BLaER1 treated with 17β-estradiol and CSF1 and Interleukin-3, amounts not matched to agents 10 nM and 100 nM (cell line): ENCODE measurements around the gene CERS6.

Experiments used
- H3K27ac ChIP-seq, 11 experiments: shearing (Covaris generic); formaldehyde crosslinking; 2 replicates each; pipeline ENCODE4 v1.8.1; 2022
- H3K27me3 ChIP-seq, 11 experiments: shearing (Covaris generic); formaldehyde crosslinking; 2 replicates each; pipeline ENCODE4 v1.8.1; 2022
- H3K36me3 ChIP-seq, 11 experiments: shearing (Covaris generic); formaldehyde crosslinking; 2 replicates each; pipeline ENCODE4 v1.8.1; 2022
- H3K4me1 ChIP-seq, 10 experiments: shearing (Covaris generic); formaldehyde crosslinking; 2 replicates each; pipeline ENCODE4 v1.8.1; 2022
- H3K4me2 ChIP-seq, 11 experiments: shearing (Covaris generic); formaldehyde crosslinking; 2 replicates each; pipeline ENCODE4 v1.8.1; 2022
- H3K4me3 ChIP-seq, 10 experiments: shearing (Covaris generic); formaldehyde crosslinking; 2 replicates each; pipeline ENCODE4 v1.8.1; 2022
- H3K9ac ChIP-seq, 11 experiments: shearing (Covaris generic); formaldehyde crosslinking; 2 replicates each; pipeline ENCODE4 v1.8.1; 2022
- H3K9me3 ChIP-seq, 11 experiments: shearing (Covaris generic); formaldehyde crosslinking; replicated peaks in 1 of 11; 2 replicates each; pipeline ENCODE4 v1.8.1; 2022
- H4K20me1 ChIP-seq, 11 experiments: shearing (Covaris generic); formaldehyde crosslinking; 2 replicates each; pipeline ENCODE4 v1.8.1; 2022
- Cebpa-rat ChIP-seq, 11 experiments: shearing (Covaris generic); IDR thresholded peaks; 2 replicates each; pipeline ENCODE4 v1.8.1; 2022

CERS6 gene

GRCh38 chr2:168809537-168809936 is 353.5 kb downstream of the CERS6 start:
- Histone ChIP-seq H3K4me2 (no peak overlapping the region), H3K27ac (no peak overlapping the region), H3K4me1 (peaks cover 0 to 6% (median 0%) of the 10 kb centered on the region in 10 experiments; a peak in 1 of 20 replicates), H3K36me3 (no peaks in the 10 kb centered on the region), H3K27me3 (no peaks in the 10 kb centered on the region), H3K9me3 (peaks cover 0 to 4% (median 0%) of the 10 kb centered on the region in 11 experiments; a peak in 1 of 22 replicates), H4K20me1 (no peaks in the 10 kb centered on the region), H3K4me3 (no peak overlapping the region), H3K9ac (no peak overlapping the region)
- TF ChIP-seq Cebpa-rat (IDR thresholded peaks at IDR 0.05) = no peak

- no peak overlapping the region for H3K4me3 ChIP-seq
- H3K36me3 ChIP-seq = no peaks in the 10 kb centered on the region
- H3K27me3 ChIP-seq = no peaks in the 10 kb centered on the region
- no peak for TF ChIP-seq Cebpa-rat (IDR thresholded peaks at IDR 0.05)
- H3K9me3 ChIP-seq = peaks cover 0 to 4% (median 0%) of the 10 kb centered on the region in 11 experiments; a peak in 1 of 22 replicates
- H3K4me2 ChIP-seq = no peak overlapping the region
- H3K27ac ChIP-seq = no peak overlapping the region
- no peak overlapping the region for H3K9ac ChIP-seq
- no peaks in the 10 kb centered on the region for H4K20me1 ChIP-seq
- H3K4me1 ChIP-seq = peaks cover 0 to 6% (median 0%) of the 10 kb centered on the region in 10 experiments; a peak in 1 of 20 replicates
Observed at GRCh38 chr2:168810235-168810634, 354.2 kb downstream of the CERS6 start.

- Histone ChIP-seq H3K9ac (no peak overlapping the region), H3K4me1 (no peaks in the 10 kb centered on the region), H3K27ac (no peak overlapping the region), H4K20me1 (no peaks in the 10 kb centered on the region), H3K27me3 (no peaks in the 10 kb centered on the region), H3K4me2 (no peak overlapping the region), H3K4me3 (no peak overlapping the region), H3K36me3 (no peaks in the 10 kb centered on the region), H3K9me3 (no peaks in the 10 kb centered on the region)
- no peak for TF ChIP-seq Cebpa-rat (IDR thresholded peaks at IDR 0.05)
Observed at GRCh38 chr2:168811696-168812095, 355.6 kb downstream of the CERS6 start.

- Histone ChIP-seq H3K4me3 (no peak overlapping the region), H3K36me3 (no peaks in the 10 kb centered on the region), H3K4me2 (no peak overlapping the region), H3K4me1 (peaks cover 0 to 6% (median 0%) of the 10 kb centered on the region in 10 experiments; a peak in 1 of 20 replicates), H3K27me3 (no peaks in the 10 kb centered on the region), H3K27ac (no peak overlapping the region), H4K20me1 (no peaks in the 10 kb centered on the region), H3K9ac (no peak overlapping the region), H3K9me3 (no peaks in the 10 kb centered on the region)
- no peak for TF ChIP-seq Cebpa-rat (IDR thresholded peaks at IDR 0.05)
Observed at GRCh38 chr2:168814046-168814445, 358.0 kb downstream of the CERS6 start.

GRCh38 chr2:168814939-168815907 is 359.2 kb downstream of the CERS6 start:
- no peaks in the 10 kb centered on the region for H3K27me3 ChIP-seq
- no peak overlapping the region for H3K9ac ChIP-seq
- H3K4me3 ChIP-seq = no peak overlapping the region
- H3K4me2 ChIP-seq = no peak overlapping the region
- no peaks in the 10 kb centered on the region for H4K20me1 ChIP-seq
- no peak for TF ChIP-seq Cebpa-rat (IDR thresholded peaks at IDR 0.05)
- no peak overlapping the region for H3K27ac ChIP-seq
- no peaks in the 10 kb centered on the region for H3K36me3 ChIP-seq
- H3K9me3 ChIP-seq = no peaks in the 10 kb centered on the region
- H3K4me1 ChIP-seq = peaks cover 0 to 6% (median 0%) of the 10 kb centered on the region in 10 experiments; a peak in 1 of 20 replicates

GRCh38 chr2:168816369-168816768 is 360.3 kb downstream of the CERS6 start:
- Histone ChIP-seq H3K4me3 (no peak overlapping the region), H3K4me1 (peaks cover 0 to 6% (median 0%) of the 10 kb centered on the region in 10 experiments; a peak in 1 of 20 replicates), H3K9ac (no peak overlapping the region), H3K36me3 (no peaks in the 10 kb centered on the region), H4K20me1 (no peaks in the 10 kb centered on the region), H3K9me3 (no peaks in the 10 kb centered on the region), H3K4me2 (no peak overlapping the region), H3K27ac (no peak overlapping the region), H3K27me3 (no peaks in the 10 kb centered on the region)
- no peak for TF ChIP-seq Cebpa-rat (IDR thresholded peaks at IDR 0.05)

- no peaks in the 10 kb centered on the region for H4K20me1 ChIP-seq
Observed at GRCh38 chr2:168819050-168819715, 363.1 kb downstream of the CERS6 start.

GRCh38 chr2:168819829-168820489 is 363.9 kb downstream of the CERS6 start:
- Histone ChIP-seq H3K4me1 (peaks cover 0 to 6% (median 0%) of the 10 kb centered on the region in 10 experiments; a peak in 1 of 20 replicates), H3K4me3 (no peak overlapping the region), H3K9me3 (no peaks in the 10 kb centered on the region), H4K20me1 (no peaks in the 10 kb centered on the region), H3K27ac (no peak overlapping the region), H3K27me3 (no peaks in the 10 kb centered on the region), H3K9ac (no peak overlapping the region), H3K36me3 (no peaks in the 10 kb centered on the region), H3K4me2 (no peak overlapping the region)
- no peak for TF ChIP-seq Cebpa-rat (IDR thresholded peaks at IDR 0.05)

More at GRCh38 chr2:168819050-168819715, 363.1 kb downstream of the CERS6 start:
- Histone ChIP-seq H3K36me3 (no peaks in the 10 kb centered on the region), H3K9ac (no peak overlapping the region), H3K27ac (no peak overlapping the region), H3K4me1 (peaks cover 0 to 6% (median 0%) of the 10 kb centered on the region in 10 experiments; a peak in 1 of 20 replicates), H3K9me3 (no peaks in the 10 kb centered on the region), H3K27me3 (no peaks in the 10 kb centered on the region), H3K4me2 (no peak overlapping the region), H3K4me3 (no peak overlapping the region)
- TF ChIP-seq Cebpa-rat (IDR thresholded peaks at IDR 0.05) = no peak

- Histone ChIP-seq H3K4me1 (peaks cover 0 to 6% (median 0%) of the 10 kb centered on the region in 10 experiments; a peak in 1 of 20 replicates), H3K9me3 (no peaks in the 10 kb centered on the region), H3K36me3 (no peaks in the 10 kb centered on the region), H3K4me3 (no peak overlapping the region), H4K20me1 (no peaks in the 10 kb centered on the region), H3K9ac (no peak overlapping the region), H3K27me3 (no peaks in the 10 kb centered on the region), H3K4me2 (no peak overlapping the region), H3K27ac (no peak overlapping the region)
- TF ChIP-seq Cebpa-rat (IDR thresholded peaks at IDR 0.05) = no peak
Observed at GRCh38 chr2:168821577-168821976, 365.5 kb downstream of the CERS6 start.
